Mammary microvascular endothelial cell (primary cell): Measurements from ENCODE around the gene GPRASP1. TPM values are rescaled to one million over a fixed set of nuclear protein-coding genes. Genes with fewer than 3 reads are reported as not detected.

ENCODE experiments used
- total RNA-seq: library from RNA; depleted of rRNA; stranded (reverse); fragments of >200 nt; gene quantifications from 2 replicates; pipeline ENCODE4 v1.2.3, GENCODE V29; 2015

Gene GPRASP1
- 0.13 and 0.20 TPM in 2 replicates for total RNA-seq

GRCh38 chrX:102651242-102652011 is at the start of gene GPRASP1:
GPRASP1 (plus strand) TSS chrX:102651483; CDS start chrX:102653914, 2,431 bp downstream.

Other genes starting within 250 kb of the GPRASP1 start
- gene NXF2B, start 211.5 kb upstream of the GPRASP1 start, total RNA-seq = not detected in 2 replicates
- gene TCP11X2, start 179.7 kb upstream of the GPRASP1 start, total RNA-seq = not detected in 2 replicates
- 7.7 and 8.9 TPM in 2 replicates for gene TMSB15A, start 134.7 kb upstream of the GPRASP1 start, total RNA-seq
- gene ARMCX5, start 52.0 kb upstream of the GPRASP1 start, total RNA-seq = 14.1 and 16.1 TPM in 2 replicates
- gene GPRASP2, start 61.0 kb downstream of the GPRASP1 start, total RNA-seq = 15.3 and 17.5 TPM in 2 replicates
- gene GPRASP3, start 69.3 kb downstream of the GPRASP1 start, total RNA-seq = 3.0 and 4.0 TPM in 2 replicates